Activated gamma-delta T cell treated with anti-CD3 and anti-CD28 coated beads, Interleukin-2, amount 50 U/mL, for 16 hours (primary cell): Measurements from ENCODE around the gene GRB2.
"Not testable (repeated sequence)": the region's sequence is repeated elsewhere in the genome, so short reads cannot be mapped to it uniquely, and the experiment has no call there.

ENCODE experiments used
- DNase-seq: peaks from one replicate; pipeline ENCODE4 v3.0.0-alpha.2; 2020; ENCODE audit warnings: low read depth

The GRB2 gene

DNA sequence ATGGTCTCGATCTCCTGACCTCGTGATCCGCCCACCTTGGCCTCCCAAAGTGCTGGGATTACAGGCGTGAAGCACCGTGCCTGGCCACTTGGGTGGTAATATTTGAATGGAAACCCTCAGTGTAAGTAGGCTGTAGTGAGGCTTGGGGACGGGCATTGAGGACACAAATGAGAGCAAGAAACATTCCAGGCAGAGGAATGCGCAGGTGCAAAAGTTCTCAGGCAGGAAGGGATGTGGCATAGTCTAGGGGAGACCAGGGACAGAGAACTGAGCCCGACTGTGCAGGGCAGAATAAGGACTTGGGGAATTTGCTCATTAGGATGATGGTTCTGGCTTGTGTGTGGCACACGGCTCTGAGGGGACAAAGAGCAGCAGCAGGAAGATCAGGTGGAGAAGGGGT lies 54.8 kb downstream of the GRB2 start:
- no peak for DNase-seq

DNA sequence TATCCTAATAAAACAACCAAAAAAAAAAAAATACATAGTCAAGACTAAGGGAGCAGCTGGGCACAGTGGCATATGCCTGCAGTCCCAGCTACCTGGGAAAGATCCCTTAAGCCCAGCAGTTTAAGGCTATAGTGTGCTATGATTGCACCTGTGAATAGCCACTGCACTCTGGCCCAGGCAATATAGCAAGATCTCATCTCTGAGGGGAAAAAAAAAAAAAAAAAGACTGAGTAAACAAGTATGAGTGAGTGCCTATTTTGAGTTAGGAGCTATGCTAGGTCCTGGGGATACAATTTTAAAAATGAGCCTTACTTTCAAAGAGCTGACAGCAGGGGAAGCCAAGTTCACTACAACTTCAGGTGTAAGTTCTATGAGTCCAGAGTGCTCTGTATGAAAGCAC lies 55.4 kb downstream of the GRB2 start:
- DNase-seq: no peak

DNA sequence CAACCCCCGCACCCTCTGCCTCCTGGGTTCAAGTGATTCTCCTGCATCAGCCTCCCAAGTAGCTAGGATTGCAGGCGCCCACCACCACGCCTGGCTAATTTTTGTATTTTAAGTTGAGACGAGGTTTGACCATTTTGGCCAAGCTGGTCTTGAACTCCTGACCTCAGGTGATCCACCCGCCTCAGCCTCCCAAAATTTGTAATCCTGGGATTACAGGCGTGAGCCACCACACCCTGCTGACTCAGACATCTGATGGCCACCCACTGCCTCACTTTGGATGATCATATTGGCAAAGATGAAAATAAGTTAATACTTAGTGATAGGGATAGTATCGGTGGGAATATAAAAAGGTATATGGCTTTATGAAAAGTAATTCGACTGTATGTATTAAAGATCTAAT lies 55.9 kb downstream of the GRB2 start:
- no peak for DNase-seq

DNA sequence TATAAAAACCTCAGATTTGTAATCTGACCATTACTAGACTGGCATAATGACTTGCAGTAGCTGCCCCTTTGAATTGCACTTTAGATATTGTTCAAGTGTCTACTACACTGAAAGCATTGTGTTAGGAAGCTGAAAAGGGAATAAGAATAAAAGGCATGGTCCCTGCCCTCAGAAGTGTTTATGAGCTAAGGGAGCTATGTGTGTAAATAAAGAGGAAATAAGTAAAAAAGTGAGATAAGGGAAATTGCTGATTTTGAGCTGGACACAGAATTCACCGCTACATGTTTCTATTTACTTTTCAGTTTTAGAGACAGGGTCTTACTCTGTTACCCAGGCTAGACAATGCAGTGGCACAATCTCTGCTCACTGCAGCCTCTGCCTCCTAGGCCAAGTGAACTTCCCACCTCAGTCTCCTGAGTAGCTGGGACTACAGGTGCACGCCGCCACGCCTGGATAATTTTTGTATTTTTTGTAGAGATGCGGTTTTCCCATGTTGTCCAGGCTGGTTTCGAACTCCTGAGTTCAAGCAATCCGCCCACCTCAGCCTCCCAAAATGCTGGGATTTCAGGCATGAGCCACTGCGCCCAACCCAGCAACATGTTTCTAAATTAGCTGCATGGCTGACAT lies 57.0 kb downstream of the GRB2 start:
- DNase-seq: no peak

DNA sequence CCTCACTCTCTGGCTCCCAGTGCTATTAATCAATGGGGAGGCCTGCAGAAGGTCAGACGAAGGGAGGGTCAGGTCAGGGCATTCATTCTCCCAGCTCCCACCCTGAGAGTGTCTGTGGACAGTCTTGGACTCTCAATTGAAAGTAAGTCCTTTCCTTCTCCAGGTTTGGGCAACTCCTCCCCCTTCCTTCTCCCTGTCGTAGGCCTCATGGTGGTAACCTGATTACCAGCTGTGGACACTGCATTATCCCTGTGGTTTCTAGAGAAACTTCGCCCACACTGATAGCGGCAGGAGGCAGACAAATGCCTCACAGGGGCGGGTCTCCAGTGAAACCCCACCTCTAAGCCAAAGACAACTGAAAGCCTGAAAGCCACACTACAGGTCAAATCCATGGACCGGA lies 58.6 kb downstream of the GRB2 start:
- DNase-seq: no peak

DNA sequence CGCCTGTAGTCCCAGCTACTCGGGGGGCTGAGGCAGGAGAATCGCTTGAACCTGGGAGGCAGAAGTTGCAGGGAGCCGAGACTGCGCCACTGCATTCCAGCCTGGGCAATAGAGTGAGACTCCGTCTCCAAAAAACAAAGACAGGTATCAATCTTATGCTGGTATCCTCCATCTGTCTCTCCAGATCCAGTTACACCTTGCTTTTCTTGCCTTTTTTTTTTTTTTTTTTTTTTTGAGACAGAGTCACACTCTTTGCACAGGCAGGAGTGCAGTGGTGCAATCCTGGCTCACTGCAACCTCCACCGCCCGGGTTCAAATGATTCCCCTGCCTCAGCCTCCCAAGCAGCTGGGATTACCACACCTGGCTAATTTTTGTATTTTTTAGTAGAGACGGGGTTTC lies 59.1 kb downstream of the GRB2 start:
- not testable (repeated sequence) for DNase-seq

DNA sequence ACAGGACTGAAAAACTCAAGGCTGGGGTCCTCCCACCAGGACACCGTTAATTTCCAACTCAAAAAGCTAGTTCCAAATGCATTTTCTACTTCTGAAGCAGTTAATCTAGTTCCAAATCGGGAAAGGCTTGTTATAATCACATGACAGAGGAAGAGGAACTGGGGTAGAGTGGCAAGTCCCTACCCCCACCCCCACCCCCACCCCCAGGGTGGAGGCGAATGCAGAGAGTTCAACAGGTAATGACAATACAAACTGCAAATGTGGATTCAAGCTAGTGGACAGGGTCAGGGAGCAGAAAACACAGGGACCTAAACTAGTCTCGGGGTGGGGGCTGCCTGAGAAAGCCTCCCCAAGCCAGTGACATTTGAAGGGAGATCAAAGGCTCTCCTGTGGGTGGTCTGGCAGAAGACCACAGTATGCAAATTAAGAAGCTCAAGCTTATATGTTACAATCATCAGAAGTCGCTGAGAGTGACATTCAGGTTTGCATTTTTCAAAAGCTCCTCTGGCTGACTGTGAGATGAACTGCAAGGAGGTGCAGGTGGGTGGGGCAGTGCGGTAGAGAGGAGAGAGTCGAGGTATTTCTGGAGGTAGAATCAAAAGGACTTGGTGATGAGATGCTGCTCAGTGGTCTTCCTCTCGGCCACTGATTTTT lies 59.8 kb downstream of the GRB2 start:
- DNase-seq: peak; percentile 40

DNA sequence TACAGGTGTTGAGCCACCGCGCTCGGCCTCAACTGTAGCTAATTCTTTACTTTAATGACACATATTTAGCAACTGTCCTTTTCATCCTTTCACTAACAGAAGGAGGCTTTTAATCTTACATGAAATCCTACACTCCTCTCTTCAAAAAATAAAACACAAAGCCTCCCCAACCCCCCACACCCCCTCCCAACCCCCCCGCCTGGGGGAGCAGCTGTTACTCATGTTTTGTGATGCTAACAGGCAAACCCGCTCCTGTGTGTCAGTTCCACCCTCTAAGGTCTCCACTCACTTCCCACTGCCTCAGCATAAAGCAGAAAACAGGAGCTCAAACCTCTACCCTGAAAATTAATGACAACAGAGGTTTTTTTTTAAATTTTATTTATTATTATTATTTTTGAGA lies 60.8 kb downstream of the GRB2 start:
- peak; percentile 14 for DNase-seq

DNA sequence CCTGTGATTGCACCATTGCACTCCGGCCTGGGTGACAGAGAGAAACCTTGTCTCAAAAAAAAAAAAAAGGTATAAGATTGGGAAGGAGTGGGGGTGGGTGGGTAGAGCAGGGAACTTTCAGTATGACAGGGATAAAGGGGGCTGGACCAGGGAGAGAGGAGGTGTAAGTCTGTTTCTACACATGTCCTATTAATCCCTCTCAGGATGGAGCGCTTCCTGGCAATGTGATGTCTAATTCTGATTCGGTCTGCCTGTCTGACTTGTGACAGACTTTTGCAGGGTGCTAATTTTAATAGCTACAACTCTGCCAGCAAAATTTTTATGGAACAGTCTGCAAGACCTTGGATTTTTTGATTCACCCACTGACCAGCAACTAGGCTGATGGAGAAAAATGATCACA lies 62.5 kb downstream of the GRB2 start:
- DNase-seq: no peak

DNA sequence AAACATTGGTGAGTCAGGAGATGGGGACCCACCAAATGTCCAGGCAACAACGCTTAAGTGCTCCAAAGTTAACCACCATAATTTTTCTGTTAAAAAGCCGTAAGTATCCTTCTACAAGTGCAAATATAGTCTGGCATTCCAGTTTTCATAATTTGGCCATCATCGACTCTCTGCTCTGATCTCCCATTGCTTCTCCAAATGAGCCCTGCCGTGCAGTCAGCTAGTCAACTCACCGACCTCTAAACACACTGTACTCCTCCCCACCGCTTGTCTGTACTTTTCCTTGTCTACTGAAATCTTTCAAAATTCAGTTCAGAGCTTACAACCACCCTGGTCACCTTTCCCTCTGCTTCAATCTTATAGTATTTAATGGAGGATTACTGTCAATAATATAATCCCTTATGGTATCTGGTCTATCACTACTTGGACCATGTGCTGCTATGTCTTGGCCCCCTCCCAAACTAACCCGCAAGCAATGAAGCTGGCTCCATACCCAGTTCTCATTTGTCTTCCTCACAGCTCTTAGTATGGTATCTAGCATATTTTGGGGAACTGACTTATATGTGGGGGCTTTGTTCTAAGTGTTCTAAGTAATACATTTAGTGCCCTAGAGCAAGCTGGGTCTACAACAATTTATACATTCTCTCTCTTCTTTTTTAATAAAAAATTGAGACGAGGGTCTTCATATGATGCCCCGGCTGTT lies 63.5 kb downstream of the GRB2 start:
- DNase-seq: no peak

DNA sequence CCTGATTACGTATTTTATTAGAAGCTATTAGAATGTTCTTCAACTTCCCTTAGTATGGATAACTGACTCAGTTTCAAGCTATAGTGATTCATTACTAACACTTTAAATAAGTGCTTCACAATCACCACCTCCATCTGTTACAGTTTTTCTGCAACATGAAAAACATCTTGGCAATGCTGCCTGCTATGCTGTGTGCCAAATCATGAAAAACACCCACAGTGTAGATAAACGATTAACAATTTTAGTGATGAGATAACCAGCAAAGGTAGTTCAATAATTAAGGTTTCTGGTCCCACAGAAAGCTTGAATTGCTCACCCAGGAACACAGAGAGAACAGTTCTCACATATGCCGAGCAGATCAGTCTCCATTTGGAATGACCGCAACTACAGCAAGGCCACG lies 64.8 kb downstream of the GRB2 start:
- no peak for DNase-seq

DNA sequence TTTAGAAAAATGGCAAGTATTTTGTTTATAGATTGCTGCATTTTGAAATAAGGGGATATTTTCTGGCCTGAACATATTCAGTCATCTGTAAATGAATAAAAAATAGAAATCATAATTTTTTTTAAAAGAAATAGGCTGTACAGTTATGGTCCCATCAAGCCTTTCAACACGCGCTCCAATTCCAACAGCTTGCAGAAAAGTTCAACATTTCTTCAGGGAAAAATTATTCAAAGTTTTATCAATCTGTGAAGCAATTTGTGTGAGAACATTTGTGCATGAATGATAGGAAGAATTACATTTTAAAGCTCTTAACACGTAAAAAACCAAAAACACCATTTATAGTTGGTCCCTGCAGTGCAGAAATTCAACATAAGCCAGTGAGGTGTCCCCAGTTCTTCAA lies 65.5 kb downstream of the GRB2 start:
- DNase-seq: no peak

DNA sequence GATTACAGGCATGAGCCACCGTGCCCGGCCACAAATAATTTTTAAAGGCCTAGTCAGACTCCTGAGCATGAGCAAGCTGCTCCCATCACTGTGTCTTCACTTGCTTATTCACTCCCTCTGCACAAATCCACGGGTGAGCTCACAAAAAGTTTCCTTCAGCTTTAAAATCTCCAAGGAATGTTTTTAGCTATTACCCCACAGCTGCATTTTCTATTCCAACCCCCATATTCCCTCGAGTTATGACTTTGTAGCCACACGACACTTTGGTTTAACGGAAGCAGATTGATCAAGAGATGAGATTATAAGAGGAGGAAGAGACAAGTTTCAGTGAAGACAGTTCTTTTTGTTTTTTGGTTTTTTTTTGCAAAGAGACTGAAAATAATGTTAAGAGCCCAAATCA lies 67.1 kb downstream of the GRB2 start:
- no peak for DNase-seq

DNA sequence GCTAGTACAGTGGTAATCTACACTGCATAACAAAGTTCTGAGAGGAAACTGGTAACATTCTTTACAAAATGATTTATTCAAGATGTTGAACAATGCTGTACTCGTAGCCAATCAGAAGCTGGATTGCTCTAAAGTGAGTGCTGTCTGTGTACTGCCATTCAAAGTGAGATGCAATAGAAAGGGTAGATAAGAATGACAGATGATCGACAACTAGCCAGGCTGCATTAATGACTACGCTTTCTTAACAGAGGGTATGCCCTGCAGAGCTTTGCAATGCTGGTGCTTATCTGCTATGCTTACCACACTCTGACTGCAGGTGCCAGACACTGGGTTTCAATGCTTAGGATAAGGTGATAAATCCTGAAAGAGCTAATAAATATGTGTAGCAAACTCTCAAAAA lies 70.2 kb downstream of the GRB2 start:
- no peak for DNase-seq

DNA sequence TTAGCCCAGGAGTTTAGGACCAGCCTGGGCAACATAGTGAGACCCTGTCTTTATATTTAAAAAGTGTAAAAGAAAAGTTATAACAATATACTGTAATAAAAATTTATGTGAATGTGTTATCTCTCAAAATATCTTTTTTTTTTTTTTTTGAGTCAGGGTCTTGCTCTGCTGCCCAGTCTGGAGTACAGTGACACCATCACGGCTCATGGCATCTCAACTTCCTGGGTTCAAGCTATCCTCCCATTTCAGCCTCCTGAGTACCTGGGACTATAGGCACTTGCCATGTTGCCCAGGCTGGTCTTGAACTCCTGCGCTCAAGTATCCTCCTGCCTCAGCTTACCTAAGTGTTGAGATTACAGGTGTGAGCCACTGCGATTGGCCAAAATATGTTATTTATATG lies 70.8 kb downstream of the GRB2 start:
- DNase-seq: no peak

DNA sequence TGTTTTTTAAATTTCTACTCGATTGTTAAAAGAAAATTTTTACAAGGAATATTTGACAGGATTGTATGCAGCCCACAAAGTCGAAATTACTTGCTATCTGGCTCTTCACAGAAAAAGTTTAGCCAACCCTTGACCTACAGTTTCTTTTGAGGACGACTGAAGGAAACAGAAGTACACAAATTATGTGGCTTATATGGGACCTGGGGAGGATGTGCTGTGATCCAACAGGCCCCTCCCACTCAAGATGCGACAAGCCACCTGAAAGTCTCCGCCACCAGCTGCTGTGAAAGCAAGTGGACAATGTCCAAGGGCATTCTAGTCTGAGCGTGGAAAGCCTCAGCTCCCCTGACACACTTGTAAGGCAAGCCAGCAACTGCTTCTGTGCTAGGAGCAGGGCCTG lies 73.8 kb downstream of the GRB2 start:
- no peak for DNase-seq

DNA sequence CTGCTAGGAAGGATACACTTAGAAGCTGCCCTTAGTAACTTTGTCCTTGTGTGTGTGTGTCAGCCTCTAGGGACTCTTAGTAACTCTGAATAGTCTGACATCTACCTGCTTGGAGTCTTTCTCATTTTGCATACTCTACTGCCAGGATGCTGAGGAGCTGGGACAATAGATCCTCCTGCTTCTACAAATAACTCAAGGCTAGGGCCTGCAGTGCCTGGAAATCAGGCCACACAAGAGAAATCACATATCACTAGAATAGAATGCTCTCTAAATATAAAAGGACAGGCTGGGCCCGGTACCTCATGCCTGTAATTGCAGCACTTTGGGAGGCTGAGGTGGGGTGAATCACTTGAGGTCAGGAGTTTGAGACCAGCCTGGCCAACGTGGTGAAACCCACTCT lies 77.7 kb downstream of the GRB2 start:
- no peak for DNase-seq

DNA sequence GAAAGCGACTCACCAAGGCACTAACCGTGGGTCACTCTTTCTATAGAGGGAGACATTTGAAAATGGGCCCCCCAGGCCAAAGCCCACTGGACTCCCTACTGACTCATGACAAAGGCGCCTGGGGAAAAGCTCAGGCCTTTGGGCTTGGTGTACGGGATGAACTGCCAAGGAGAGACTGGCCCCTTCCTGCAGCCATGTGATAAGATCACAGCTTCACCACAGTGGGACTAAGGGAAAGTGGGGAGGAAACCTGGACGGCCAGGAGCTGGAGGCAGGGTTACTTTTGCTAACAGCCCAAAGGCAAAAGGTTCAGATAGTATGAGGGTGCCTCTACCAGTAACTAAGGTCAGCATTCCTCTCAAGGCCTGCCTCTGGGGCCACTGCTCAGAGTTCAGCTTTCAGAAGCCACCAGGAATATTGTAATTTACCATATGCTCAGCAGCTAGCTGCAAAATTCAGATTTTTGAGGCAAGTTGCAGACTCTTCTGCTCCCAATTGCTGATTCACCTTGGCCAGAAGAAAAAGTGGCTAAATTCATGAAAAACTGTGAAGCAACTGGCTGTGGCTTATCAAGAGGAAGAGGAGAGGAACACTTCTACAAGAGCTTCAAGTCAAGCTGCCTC lies 79.1 kb downstream of the GRB2 start:
- DNase-seq: no peak

DNA sequence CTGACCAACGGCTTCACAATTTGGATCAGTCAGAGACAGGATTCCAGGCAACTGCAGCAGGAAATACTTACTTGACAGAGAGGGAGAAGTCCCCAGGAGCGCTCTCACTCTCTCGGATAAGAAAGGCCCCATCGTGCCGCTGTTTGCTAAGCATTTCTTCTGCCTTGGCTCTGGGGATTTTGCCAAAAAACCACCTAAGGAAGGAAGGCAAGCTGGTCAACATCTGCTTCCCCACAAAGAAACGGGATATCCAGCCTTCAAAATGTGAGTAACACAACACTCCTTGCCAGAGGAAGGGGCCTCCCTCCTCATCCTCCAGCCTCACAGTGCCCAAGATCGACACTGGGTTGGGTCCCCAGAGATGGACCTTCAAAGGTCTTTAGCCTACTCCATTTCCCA lies 79.7 kb downstream of the GRB2 start:
- DNase-seq: no peak

DNA sequence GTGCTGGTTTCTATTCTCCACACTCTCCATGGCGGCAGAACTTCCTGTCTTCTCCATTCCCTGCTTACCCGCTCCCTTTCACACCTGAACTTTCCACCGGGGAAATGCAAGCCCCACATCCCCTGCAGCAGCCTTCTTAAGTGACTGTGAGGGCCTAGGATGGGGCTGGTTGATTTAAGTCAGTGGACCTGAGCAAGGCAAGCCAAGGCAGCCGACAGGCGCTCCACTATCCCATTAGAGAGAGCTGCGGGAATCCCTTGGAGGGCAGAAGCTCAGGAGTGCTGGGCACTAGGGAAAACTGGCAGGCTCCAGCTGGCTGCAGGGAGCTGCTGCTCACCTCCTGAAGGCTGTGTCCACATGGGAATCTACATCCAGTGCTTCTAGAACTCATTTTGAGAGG lies 80.1 kb downstream of the GRB2 start:
- no peak for DNase-seq

DNA sequence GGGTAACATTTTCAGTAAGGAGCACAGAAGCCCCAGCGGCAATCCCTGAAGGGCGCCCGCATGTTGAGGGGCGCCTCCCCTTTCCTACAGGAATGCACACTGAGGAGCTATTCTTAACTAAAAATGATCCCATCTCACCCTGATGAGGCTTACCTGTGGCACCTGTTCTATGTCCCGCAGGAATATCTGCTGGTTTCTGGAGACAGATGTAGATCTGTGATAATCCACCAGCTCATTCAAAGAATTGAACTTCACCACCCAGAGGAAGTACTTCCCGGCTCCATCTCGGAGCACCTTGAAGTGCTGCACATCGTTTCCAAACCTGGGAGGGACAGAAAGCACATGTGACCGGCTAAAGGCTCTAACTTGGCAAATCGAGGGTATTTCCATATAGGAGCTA lies 84.0 kb downstream of the GRB2 start:
- no peak for DNase-seq

DNA sequence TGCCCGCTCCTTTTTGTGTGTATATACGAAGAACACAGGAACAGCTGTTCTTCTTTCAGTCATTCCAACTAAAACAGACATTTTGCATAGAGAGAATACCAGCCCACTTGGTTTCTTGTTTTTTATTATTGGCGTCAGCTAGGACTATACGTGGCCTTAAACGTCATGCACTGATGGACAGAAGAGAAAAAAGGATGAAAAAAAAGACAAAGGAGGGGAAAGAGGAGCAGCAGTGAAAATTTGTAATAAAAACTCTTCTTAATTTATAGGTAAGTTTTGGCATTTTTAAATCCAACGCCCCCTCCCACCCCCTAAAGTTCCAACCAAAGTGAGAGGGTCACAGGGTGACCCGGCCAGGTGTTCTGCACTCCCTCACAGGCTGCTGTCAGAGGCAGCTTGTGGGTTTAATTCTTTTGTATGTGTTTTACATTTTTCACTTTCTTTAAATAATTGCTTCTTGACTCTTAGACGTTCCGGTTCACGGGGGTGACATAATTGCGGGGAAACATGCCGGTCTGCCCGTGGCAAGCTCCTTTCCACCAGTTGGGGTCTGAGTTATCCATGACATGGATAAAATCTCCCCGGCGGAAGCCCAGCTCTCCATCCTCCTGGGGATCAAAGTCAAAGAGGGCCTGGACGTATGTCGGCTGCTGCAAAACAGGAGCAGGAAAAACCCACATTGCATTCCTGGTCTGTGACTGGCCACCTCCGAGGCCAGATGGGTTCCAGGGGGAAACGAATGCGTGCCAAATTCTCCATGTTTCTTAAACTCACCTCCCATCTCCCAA lies 85.4 kb downstream of the GRB2 start:
- DNase-seq: no peak
